ENCODE data around the gene EEIG2.

Gene EEIG2

DNA sequence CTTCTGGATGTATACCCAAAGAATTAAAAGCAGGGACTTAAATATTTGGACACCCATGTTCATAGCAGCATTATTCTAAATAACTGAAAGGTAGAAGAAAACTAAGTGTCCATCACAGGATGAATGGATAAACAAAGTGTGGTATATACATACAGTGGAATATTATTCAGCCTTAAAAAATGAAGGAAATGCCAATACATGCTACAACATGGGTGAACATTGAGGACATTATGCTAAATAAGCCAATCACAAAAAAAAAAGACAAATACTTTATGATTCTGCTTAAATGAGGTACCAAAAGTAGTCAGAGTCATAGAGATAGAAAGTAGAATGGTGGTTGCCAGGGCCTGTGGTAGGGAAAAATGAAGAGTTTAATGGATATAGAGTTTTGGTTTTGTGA, 14.1 kb downstream of the EEIG2 start:
- no peak for TF ChIP-seq CTCF (IDR thresholded peaks at IDR 0.05; ENCODE audit: borderline replicate concordance, control extremely low read depth, extremely low read depth, insufficient read depth, missing control alignments)
- in situ Hi-C loops (cut with MboI; ENCODE audit: low sequenced_read_pairs, unreplicated experiment): no loop called here
- DNase-seq (ENCODE audit: low spot score): no peak

GRCh38 chr1:108575375-108575774, 15.5 kb downstream of the EEIG2 start:
- in situ Hi-C loops (cut with MboI; ENCODE audit: low sequenced_read_pairs, unreplicated experiment): no loop called here
- no peak for DNase-seq (ENCODE audit: low spot score)
- TF ChIP-seq CTCF (IDR thresholded peaks at IDR 0.05; ENCODE audit: borderline replicate concordance, control extremely low read depth, extremely low read depth, insufficient read depth, missing control alignments): no peak

- no peak for TF ChIP-seq CTCF (IDR thresholded peaks at IDR 0.05; ENCODE audit: borderline replicate concordance, control extremely low read depth, extremely low read depth, insufficient read depth, missing control alignments)
- in situ Hi-C loops (cut with MboI; ENCODE audit: low sequenced_read_pairs, unreplicated experiment): no loop called here
- DNase-seq (ENCODE audit: low spot score): no peak
Observed at GRCh38 chr1:108583757-108584427, 24.0 kb downstream of the EEIG2 start.

GRCh38 chr1:108584428-108584856, 24.5 kb downstream of the EEIG2 start:
- TF ChIP-seq CTCF (IDR thresholded peaks at IDR 0.05; ENCODE audit: borderline replicate concordance, control extremely low read depth, extremely low read depth, insufficient read depth, missing control alignments): no peak
- in situ Hi-C loops (cut with MboI; ENCODE audit: low sequenced_read_pairs, unreplicated experiment): no loop called here

DNA sequence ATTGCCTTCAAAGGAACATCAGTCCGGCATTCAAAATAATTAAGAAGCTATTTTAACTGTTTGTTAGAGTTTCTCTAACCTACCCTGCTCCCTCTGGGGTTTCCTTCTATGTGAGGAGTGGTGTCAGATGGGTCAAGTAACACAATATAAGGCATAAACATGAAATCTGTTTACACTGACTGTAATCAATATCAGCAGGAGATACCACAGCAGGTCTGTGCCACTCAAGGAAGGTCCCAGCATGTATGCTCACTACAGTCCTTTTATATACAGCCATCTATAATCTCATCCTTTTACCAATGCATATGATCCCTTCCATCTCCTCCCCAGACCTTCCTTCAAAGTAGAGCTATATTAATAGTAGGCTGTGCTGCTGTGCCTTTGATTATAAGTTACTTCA, 25.4 kb downstream of the EEIG2 start:
- TF ChIP-seq CTCF (IDR thresholded peaks at IDR 0.05; ENCODE audit: borderline replicate concordance, control extremely low read depth, extremely low read depth, insufficient read depth, missing control alignments): no peak
- in situ Hi-C loops (cut with MboI; ENCODE audit: low sequenced_read_pairs, unreplicated experiment): no loop called here
- no peak for DNase-seq (ENCODE audit: low spot score)

More at GRCh38 chr1:108584428-108584856, 24.5 kb downstream of the EEIG2 start:
- DNase-seq (ENCODE audit: low spot score): no peak

GRCh38 chr1:108590441-108590840, 30.5 kb downstream of the EEIG2 start:
- TF ChIP-seq CTCF (IDR thresholded peaks at IDR 0.05; ENCODE audit: borderline replicate concordance, control extremely low read depth, extremely low read depth, insufficient read depth, missing control alignments): no peak
- DNase-seq (ENCODE audit: low spot score): no peak
- in situ Hi-C loops (cut with MboI; ENCODE audit: low sequenced_read_pairs, unreplicated experiment): no loop called here

All from GM13976 (cell line).